GM23338 (cell line): ENCODE results near the gene LIPA. TPM values are rescaled to one million over a fixed set of nuclear protein-coding genes. Genes with fewer than 3 reads are reported as not detected.

Experiments used
- ATAC-seq: fragments of 200-7000 bp; cut with Tn5 transposase; 3 replicates; pipeline ENCODE4 v1.9.1; 2020
- DNase-seq: peaks from one replicate; pipeline ENCODE4 v3.0.0-alpha.2; 2015; ENCODE audit warnings: low spot score
- H2AFZ ChIP-seq: fragments of 200-600 bp; sonication (generic); 2 replicates; pipeline ENCODE4 v1.8.0; 2016; ENCODE audit warnings: antibody characterized with exemption, mild to moderate bottlenecking, moderate library complexity
- H3F3A ChIP-seq: fragments of 200-600 bp; sonication (generic); replicated peaks from 2 replicates; pipeline ENCODE4 v1.8.0; 2017; ENCODE audit warnings: antibody characterized with exemption, mixed run types, low read depth
- H3K27ac ChIP-seq: fragments of 200-600 bp; sonication (generic); 2 replicates; pipeline ENCODE4 v1.6.1; 2016; ENCODE audit warnings: low read depth
- H3K27me3 ChIP-seq: fragments of 200-600 bp; sonication (generic); 2 replicates; pipeline ENCODE4 v1.8.0; 2016; ENCODE audit warnings: mild to moderate bottlenecking, mixed run types, moderate library complexity; ENCODE audit not compliant: insufficient read depth
- H3K36me3 ChIP-seq: fragments of 200-600 bp; sonication (generic); 2 replicates; pipeline ENCODE4 v1.8.0; 2016; ENCODE audit warnings: mild to moderate bottlenecking; ENCODE audit not compliant: insufficient read depth
- H3K4me1 ChIP-seq: fragments of 200-600 bp; sonication (generic); 2 replicates; pipeline ENCODE4 v1.8.0; 2016; ENCODE audit warnings: mild to moderate bottlenecking, moderate library complexity; ENCODE audit not compliant: insufficient read depth
- H3K4me2 ChIP-seq: fragments of 200-600 bp; sonication (generic); 2 replicates; pipeline ENCODE4 v1.7.1; 2017; ENCODE audit warnings: mixed run types
- H3K4me3 ChIP-seq: fragments of 200-600 bp; sonication (generic); 2 replicates; pipeline ENCODE4 v1.6.1; 2016; ENCODE audit warnings: mixed run types
- H3K79me2 ChIP-seq: fragments of 200-600 bp; sonication (generic); replicated peaks from 2 replicates; pipeline ENCODE4 v1.8.0; 2017; ENCODE audit warnings: mild to moderate bottlenecking; ENCODE audit not compliant: insufficient read depth
- H3K9me2 ChIP-seq: fragments of 200-600 bp; sonication (generic); 2 replicates; pipeline ENCODE4 v1.8.0; 2017; ENCODE audit not compliant: insufficient read depth
- H4K20me1 ChIP-seq: fragments of 200-600 bp; sonication (generic); replicated peaks from 2 replicates; pipeline ENCODE4 v1.8.0; 2017; ENCODE audit warnings: mild to moderate bottlenecking; ENCODE audit not compliant: insufficient read depth
- H3K27ac Mint-ChIP-seq: 2 replicates; pipeline ENCODE4 v1.8.0; 2020; ENCODE audit warnings: inconsistent platforms, mild to moderate bottlenecking, moderate library complexity, mixed read lengths
- H3K27me3 Mint-ChIP-seq: 3 replicates; pipeline ENCODE4 v1.8.0; 2022; ENCODE audit warnings: low read depth, mild to moderate bottlenecking, moderate library complexity, mixed read lengths, inconsistent platforms; ENCODE audit not compliant: insufficient read depth, poor library complexity
- H3K36me3 Mint-ChIP-seq: 3 replicates; pipeline ENCODE4 v1.8.0; 2021; ENCODE audit warnings: low read depth, mild to moderate bottlenecking, inconsistent platforms, moderate library complexity, mixed read lengths
- H3K4me1 Mint-ChIP-seq: 3 replicates; pipeline ENCODE4 v1.8.0; 2020; ENCODE audit warnings: mild to moderate bottlenecking, inconsistent platforms, mixed read lengths
- H3K4me3 Mint-ChIP-seq: 3 replicates; pipeline ENCODE4 v1.8.0; 2021; ENCODE audit warnings: moderate library complexity, mild to moderate bottlenecking, inconsistent platforms, mixed read lengths
- H3K9me3 Mint-ChIP-seq: 3 replicates; pipeline ENCODE4 v1.8.0; 2020; ENCODE audit warnings: moderate library complexity, mild to moderate bottlenecking, inconsistent platforms, mixed read lengths
- CTCF ChIP-seq, 2 experiments: fragments of 200-600 bp in 1 of 2; sonication (generic) in 1 of 2; conservative IDR thresholded peaks; 2 replicates each; pipeline versions ENCODE4 v1.5.1 to v1.6.1; 2016 to 2017; ENCODE audit warnings: antibody characterized with exemption in 2 of 2, low read depth in 2 of 2, mild to moderate bottlenecking in 2 of 2, moderate library complexity in 1 of 2
- ETS1 ChIP-seq: IDR thresholded peaks from 2 replicates; pipeline ENCODE4 v1.6.1; 2016; ENCODE audit warnings: antibody characterized with exemption
- EZH2 ChIP-seq: fragments of 200-600 bp; sonication (generic); IDR thresholded peaks from one replicate; pipeline ENCODE4 v1.8.0; 2017; ENCODE audit warnings: antibody characterized with exemption, mild to moderate bottlenecking, low read depth; ENCODE audit not compliant: unreplicated experiment
- NANOG ChIP-seq: IDR thresholded peaks from 2 replicates; pipeline ENCODE4 v1.6.1; 2016; ENCODE audit warnings: antibody characterized with exemption, borderline replicate concordance
- STAT1 ChIP-seq: IDR thresholded peaks from one replicate; pipeline ENCODE4 v1.6.1; 2016; ENCODE audit warnings: antibody characterized with exemption; ENCODE audit not compliant: unreplicated experiment
- ZNF331 ChIP-seq: fragments of 250-450 bp; sonication (Bioruptor Pico); IDR thresholded peaks from 2 replicates; pipeline ENCODE4 v1.5.0; 2020; ENCODE audit warnings: low read depth, mild to moderate bottlenecking, moderate library complexity
- ZNF462 ChIP-seq: fragments of 250-450 bp; sonication (Bioruptor Pico); IDR thresholded peaks from 2 replicates; pipeline ENCODE4 v1.5.0; 2020; ENCODE audit warnings: mild to moderate bottlenecking, moderate library complexity
- polyA plus RNA-seq: library from polyadenylated mRNA; unstranded; fragments of >200 nt; fragmentation: Nextera tagmentation; extraction: Ambion mirVana; gene quantifications from 2 replicates; pipeline ENCODE4 v1.2.1, GENCODE V29; 2016
- total RNA-seq: library from RNA; depleted of rRNA; stranded (reverse); fragments of >200 nt; shearing (Covaris generic); gene quantifications from 2 replicates; pipeline ENCODE4 v1.2.3, GENCODE V29; 2014

Gene LIPA
- total and polyA plus RNA-seq, 2 experiments from 2014 or later: 37.8 to 86.3 TPM

GRCh38 chr10:89258881-89259280, 7.3 kb upstream of the LIPA start:
- no peak for ATAC-seq
- no peak for DNase-seq
- Histone ChIP-seq H3K9me2 (0 out of 2 replicates have a peak, but pooled peaks cover 7% of the 10 kb centered on the region), H3K27me3 (no peaks in the 10 kb centered on the region), H3F3A (no peaks in the 10 kb centered on the region), H3K4me3 (no peak overlapping the region), H3K4me1 (peaks cover 13% of the 10 kb centered on the region; the same call in 1 of the 2 replicates), H4K20me1 (no peaks in the 10 kb centered on the region), H3K27ac (no peak overlapping the region), H3K4me2 (no peak overlapping the region), H3K79me2 (no peaks in the 10 kb centered on the region), H2AFZ (no peak overlapping the region), H3K36me3 (no peaks in the 10 kb centered on the region)
- peaks cover 15% of the 10 kb centered on the region for H3K36me3 Mint-ChIP-seq
- peaks cover 11% of the 10 kb centered on the region; the same call in 2 of the 3 replicates for H3K4me1 Mint-ChIP-seq
- peaks cover 19% of the 10 kb centered on the region for H3K9me3 Mint-ChIP-seq
- no peak overlapping the region for H3K4me3 Mint-ChIP-seq
- no peak overlapping the region for H3K27ac Mint-ChIP-seq
- no peak for TF ChIP-seq ZNF331 (CRISPR knock-in tag)
- TF ChIP-seq ZNF462 (CRISPR knock-in tag): no peak
- no peak for TF ChIP-seq ETS1
- no peak for TF ChIP-seq EZH2
- no peaks in the 10 kb centered on the region for H3K27me3 Mint-ChIP-seq

GRCh38 chr10:89257581-89257980, 6.0 kb upstream of the LIPA start:
- ATAC-seq (no peak), DNase-seq (no peak)
- Histone ChIP-seq H3K27me3 (no peaks in the 10 kb centered on the region), H3K9me2 (0 out of 2 replicates have a peak, but pooled peaks cover 7% of the 10 kb centered on the region), H3F3A (no peaks in the 10 kb centered on the region), H3K4me1 (peaks cover 13% of the 10 kb centered on the region; the same call in 1 of the 2 replicates), H3K27ac (no peak overlapping the region), H3K36me3 (no peaks in the 10 kb centered on the region), H3K4me3 (no peak overlapping the region), H4K20me1 (no peaks in the 10 kb centered on the region), H3K4me2 (no peak overlapping the region), H3K79me2 (no peaks in the 10 kb centered on the region), H2AFZ (peak overlapping the region; percentile 48; the same call in 1 of the 2 replicates)
- Mint-ChIP-seq H3K4me1 (peaks cover 11% of the 10 kb centered on the region; the same call in 2 of the 3 replicates), H3K36me3 (peaks cover 24% of the 10 kb centered on the region), H3K9me3 (peaks cover 29% of the 10 kb centered on the region), H3K27me3 (peaks cover 1% of the 10 kb centered on the region), H3K4me3 (no peak overlapping the region), H3K27ac (no peak overlapping the region)
- TF ChIP-seq STAT1 (no peak), CTCF (conservative IDR thresholded peaks at IDR 0.05; ENCODE audit: low read depth in 2 of 2) (no peak), EZH2 (no peak), NANOG (no peak)
